Osteocyte (in vitro differentiated cells): ENCODE results near the gene VSIR. TPM values are rescaled to one million over a fixed set of nuclear protein-coding genes. Genes with fewer than 3 reads are reported as not detected.

Experiments
- DNase-seq: peaks from one replicate; pipeline ENCODE4 v3.0.0; 2021; ENCODE audit warnings: mixed read lengths; ENCODE audit not compliant: unreplicated experiment; ENCODE audit errors: extremely low spot score
- H3K27ac Mint-ChIP-seq: one replicate; pipeline ENCODE4 v1.8.0; 2021; ENCODE audit warnings: mild to moderate bottlenecking, mixed read lengths; ENCODE audit not compliant: unreplicated experiment
- H3K27me3 Mint-ChIP-seq: one replicate; pipeline ENCODE4 v1.8.0; 2021; ENCODE audit warnings: mixed read lengths; ENCODE audit not compliant: unreplicated experiment
- H3K36me3 Mint-ChIP-seq: one replicate; pipeline ENCODE4 v1.8.0; 2021; ENCODE audit warnings: mixed read lengths; ENCODE audit not compliant: unreplicated experiment
- H3K4me1 Mint-ChIP-seq: one replicate; pipeline ENCODE4 v1.8.0; 2021; ENCODE audit warnings: mixed read lengths; ENCODE audit not compliant: unreplicated experiment
- H3K4me3 Mint-ChIP-seq: one replicate; pipeline ENCODE4 v1.8.0; 2021; ENCODE audit warnings: mild to moderate bottlenecking, moderate library complexity, mixed read lengths; ENCODE audit not compliant: unreplicated experiment
- H3K9me3 Mint-ChIP-seq: one replicate; pipeline ENCODE4 v1.8.0; 2021; ENCODE audit warnings: mixed read lengths; ENCODE audit not compliant: unreplicated experiment
- total RNA-seq: library from RNA; stranded (reverse); gene quantifications from 2 replicates; pipeline ENCODE4 v1.2.1, GENCODE V29; 2021
- TF ChIP-seq, protein P1 (sequence below): fragments of 200-600 bp; sonication (generic); IDR thresholded peaks from 2 replicates; pipeline ENCODE4 v1.5.0; 2021; ENCODE audit warnings: antibody characterized with exemption, mild to moderate bottlenecking, moderate library complexity

The VSIR gene
- total RNA-seq, 1 donor from 2014 or later: 0.75 TPM

- H3K4me3 Mint-ChIP-seq: no peak overlapping the region
- H3K9me3 Mint-ChIP-seq: no peaks in the 10 kb centered on the region
- TF ChIP-seq, protein P1, sequence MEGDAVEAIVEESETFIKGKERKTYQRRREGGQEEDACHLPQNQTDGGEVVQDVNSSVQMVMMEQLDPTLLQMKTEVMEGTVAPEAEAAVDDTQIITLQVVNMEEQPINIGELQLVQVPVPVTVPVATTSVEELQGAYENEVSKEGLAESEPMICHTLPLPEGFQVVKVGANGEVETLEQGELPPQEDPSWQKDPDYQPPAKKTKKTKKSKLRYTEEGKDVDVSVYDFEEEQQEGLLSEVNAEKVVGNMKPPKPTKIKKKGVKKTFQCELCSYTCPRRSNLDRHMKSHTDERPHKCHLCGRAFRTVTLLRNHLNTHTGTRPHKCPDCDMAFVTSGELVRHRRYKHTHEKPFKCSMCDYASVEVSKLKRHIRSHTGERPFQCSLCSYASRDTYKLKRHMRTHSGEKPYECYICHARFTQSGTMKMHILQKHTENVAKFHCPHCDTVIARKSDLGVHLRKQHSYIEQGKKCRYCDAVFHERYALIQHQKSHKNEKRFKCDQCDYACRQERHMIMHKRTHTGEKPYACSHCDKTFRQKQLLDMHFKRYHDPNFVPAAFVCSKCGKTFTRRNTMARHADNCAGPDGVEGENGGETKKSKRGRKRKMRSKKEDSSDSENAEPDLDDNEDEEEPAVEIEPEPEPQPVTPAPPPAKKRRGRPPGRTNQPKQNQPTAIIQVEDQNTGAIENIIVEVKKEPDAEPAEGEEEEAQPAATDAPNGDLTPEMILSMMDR: no peak
- H3K27ac Mint-ChIP-seq: no peak overlapping the region
- no peak for DNase-seq
- H3K27me3 Mint-ChIP-seq: peaks cover 27% of the 10 kb centered on the region
- H3K36me3 Mint-ChIP-seq: no peaks in the 10 kb centered on the region
- H3K4me1 Mint-ChIP-seq: no peaks in the 10 kb centered on the region
These were observed 50.5 kb downstream of the VSIR start for GRCh38 chr10:71722849-71723248.

DNA sequence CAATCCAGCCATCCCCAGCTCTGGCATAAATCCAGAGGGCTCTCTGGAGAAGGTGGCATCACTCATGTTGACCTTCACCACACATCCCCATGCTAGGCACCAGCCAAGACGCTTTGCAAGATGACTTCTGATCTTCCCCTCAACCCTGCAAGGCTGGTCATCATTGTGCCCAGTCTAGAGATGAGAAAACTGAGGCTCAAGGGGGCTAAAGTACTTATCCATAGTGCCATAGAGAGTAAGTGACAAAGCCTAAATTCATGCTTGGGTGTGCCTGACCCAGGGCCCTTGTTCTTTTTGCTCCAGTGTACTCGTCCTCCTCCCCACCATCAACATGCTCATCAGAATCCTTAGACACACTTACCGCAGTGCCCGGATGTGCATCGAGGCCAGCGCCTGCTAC lies 52.0 kb downstream of the VSIR start:
- H3K36me3 Mint-ChIP-seq: no peaks in the 10 kb centered on the region
- no peak overlapping the region for H3K27ac Mint-ChIP-seq
- no peaks in the 10 kb centered on the region for H3K4me1 Mint-ChIP-seq
- no peak overlapping the region for H3K4me3 Mint-ChIP-seq
- peaks cover 24% of the 10 kb centered on the region for H3K27me3 Mint-ChIP-seq
- DNase-seq: no peak
- no peaks in the 10 kb centered on the region for H3K9me3 Mint-ChIP-seq
- TF ChIP-seq, protein P1: no peak

DNA sequence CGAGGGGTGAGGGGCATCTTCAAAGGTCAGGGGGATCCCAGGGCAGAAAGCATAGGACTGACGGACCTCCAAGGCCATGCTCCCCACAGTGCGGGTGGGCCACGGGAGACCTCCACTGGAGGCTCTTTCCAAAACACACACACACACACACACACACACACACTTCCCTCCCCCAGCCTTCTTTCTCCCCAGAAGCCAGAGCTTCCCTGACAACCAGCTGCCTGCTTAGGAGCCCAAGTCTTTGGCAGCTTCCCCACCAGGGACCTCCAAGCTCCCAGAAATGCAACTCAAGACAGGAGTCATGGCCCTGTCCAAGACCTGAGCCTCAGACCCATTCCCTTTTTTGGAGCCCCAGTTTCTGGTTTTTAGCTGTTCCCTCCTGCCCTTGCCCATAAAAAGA lies 53.0 kb downstream of the VSIR start:
- DNase-seq: no peak
- Mint-ChIP-seq H3K4me3 (no peak overlapping the region), H3K36me3 (no peaks in the 10 kb centered on the region), H3K27me3 (peaks cover 24% of the 10 kb centered on the region), H3K27ac (no peak overlapping the region), H3K9me3 (no peaks in the 10 kb centered on the region), H3K4me1 (no peaks in the 10 kb centered on the region)
- TF ChIP-seq, protein P1: no peak

DNA sequence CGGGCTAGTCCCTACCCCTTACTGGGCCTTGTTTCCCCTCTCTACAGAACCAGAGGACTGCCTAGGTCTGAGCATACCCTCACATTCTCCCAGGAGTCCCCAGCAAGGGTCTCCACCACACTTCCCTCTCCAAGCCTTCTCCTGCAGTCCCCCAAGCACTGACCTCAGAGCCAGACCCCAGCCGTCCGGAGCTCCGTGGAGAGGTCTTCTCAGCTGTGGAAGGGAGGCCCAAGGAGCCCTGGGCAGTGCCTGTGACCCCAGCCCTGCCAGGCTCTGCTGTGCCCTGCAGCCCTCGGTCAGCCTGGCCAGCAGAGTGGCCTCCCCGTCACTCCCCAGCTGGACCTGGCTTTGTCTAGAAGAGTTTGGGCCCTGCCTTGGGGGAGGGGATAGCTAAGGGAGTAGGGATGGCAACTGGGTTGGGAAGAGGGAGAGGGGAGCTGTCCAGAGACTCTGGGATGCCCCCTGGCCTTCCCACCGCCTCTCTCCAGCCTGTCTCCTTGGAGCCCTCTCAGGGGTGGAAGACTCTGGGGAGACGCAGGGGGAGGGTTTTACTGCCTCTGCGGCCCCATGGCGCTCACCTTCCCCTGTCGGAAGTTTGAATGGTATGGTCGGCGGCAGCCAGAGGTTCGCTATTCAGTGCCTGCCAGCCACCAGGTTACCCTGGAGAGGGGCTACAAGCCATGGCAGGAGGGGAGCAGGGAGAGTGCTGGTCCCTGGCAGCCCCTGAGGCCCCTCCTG lies 53.7 kb downstream of the VSIR start, which contains the start of gene C10orf105:
Gene C10orf105, minus strand, starts transcription at position 315 of the 738 bp plus-strand sequence. CDS start 3,441 bp downstream, outside the sequence.
- Mint-ChIP-seq H3K9me3 (no peaks in the 10 kb centered on the region), H3K27me3 (peaks cover 24% of the 10 kb centered on the region), H3K36me3 (no peaks in the 10 kb centered on the region), H3K4me3 (no peak within 1 kb of the TSS), H3K4me1 (no peaks in the 10 kb centered on the region), H3K27ac (no peak within 1 kb of the TSS)
- no peak for DNase-seq
- TF ChIP-seq, protein P1: no peak

- H3K36me3 Mint-ChIP-seq: no peaks in the 10 kb centered on the region
- no peak for DNase-seq
- H3K4me1 Mint-ChIP-seq: peaks cover under 1% of the 10 kb centered on the region
- no peaks in the 10 kb centered on the region for H3K9me3 Mint-ChIP-seq
- no peak overlapping the region for H3K4me3 Mint-ChIP-seq
- H3K27me3 Mint-ChIP-seq: peaks cover 28% of the 10 kb centered on the region
- TF ChIP-seq, protein P1: no peak
- H3K27ac Mint-ChIP-seq: no peak overlapping the region
These were observed 54.3 kb downstream of the VSIR start for GRCh38 chr10:71719042-71719441.
